ENCODE data around the gene MBD1.
"Not testable (repeated sequence)": the region's sequence is repeated elsewhere in the genome, so short reads cannot be mapped to it uniquely, and the experiment has no call there.

- not testable (repeated sequence) for TF ChIP-seq POLR2A, POLR2AphosphoS5 (IDR thresholded peaks at IDR 0.05)
- TF ChIP-seq, protein P1, sequence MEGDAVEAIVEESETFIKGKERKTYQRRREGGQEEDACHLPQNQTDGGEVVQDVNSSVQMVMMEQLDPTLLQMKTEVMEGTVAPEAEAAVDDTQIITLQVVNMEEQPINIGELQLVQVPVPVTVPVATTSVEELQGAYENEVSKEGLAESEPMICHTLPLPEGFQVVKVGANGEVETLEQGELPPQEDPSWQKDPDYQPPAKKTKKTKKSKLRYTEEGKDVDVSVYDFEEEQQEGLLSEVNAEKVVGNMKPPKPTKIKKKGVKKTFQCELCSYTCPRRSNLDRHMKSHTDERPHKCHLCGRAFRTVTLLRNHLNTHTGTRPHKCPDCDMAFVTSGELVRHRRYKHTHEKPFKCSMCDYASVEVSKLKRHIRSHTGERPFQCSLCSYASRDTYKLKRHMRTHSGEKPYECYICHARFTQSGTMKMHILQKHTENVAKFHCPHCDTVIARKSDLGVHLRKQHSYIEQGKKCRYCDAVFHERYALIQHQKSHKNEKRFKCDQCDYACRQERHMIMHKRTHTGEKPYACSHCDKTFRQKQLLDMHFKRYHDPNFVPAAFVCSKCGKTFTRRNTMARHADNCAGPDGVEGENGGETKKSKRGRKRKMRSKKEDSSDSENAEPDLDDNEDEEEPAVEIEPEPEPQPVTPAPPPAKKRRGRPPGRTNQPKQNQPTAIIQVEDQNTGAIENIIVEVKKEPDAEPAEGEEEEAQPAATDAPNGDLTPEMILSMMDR (IDR thresholded peaks at IDR 0.05): not testable (repeated sequence)
Observed at GRCh38 chr18:50308851-50309250, 27.5 kb upstream of the MBD1 start.

Data from stomach (tissue), 4 donors.